GM21367 (cell line): ENCODE results near the gene SLC29A2.
"Not testable (repeated sequence)": the region's sequence is repeated elsewhere in the genome, so short reads cannot be mapped to it uniquely, and the experiment has no call there.

Experiments
- ATAC-seq: cut with Tn5 transposase; IDR thresholded peaks from one replicate; pipeline ENCODE4 v1.9.1; 2021; ENCODE audit not compliant: unreplicated experiment

Gene SLC29A2

GRCh38 chr11:66350560-66351235, 20.9 kb downstream of the SLC29A2 start:
- ATAC-seq, result not testable (repeated sequence)

GRCh38 chr11:66349084-66349386, 22.5 kb downstream of the SLC29A2 start:
- no peak for ATAC-seq

GRCh38 chr11:66347425-66348276, 23.9 kb downstream of the SLC29A2 start, which contains the start of gene B4GAT1:
B4GAT1 (minus strand) TSS chr11:66347629; CDS start chr11:66347545, 84 bp downstream.
- ATAC-seq, result no peak

GRCh38 chr11:66346476-66347424, 24.8 kb downstream of the SLC29A2 start:
- no peak for ATAC-seq

- ATAC-seq, result no peak
Observed at GRCh38 chr11:66345316-66345649, 26.3 kb downstream of the SLC29A2 start.

GRCh38 chr11:66344550-66345315, 26.8 kb downstream of the SLC29A2 start, which contains the start of gene BRMS1:
BRMS1 (minus strand) TSS chr11:66345104; CDS start chr11:66342234, 2,870 bp downstream.
- ATAC-seq, result peak; percentile 56

GRCh38 chr11:66343176-66343575, 28.4 kb downstream of the SLC29A2 start:
- no peak for ATAC-seq

- ATAC-seq, result no peak
Observed at GRCh38 chr11:66341502-66342126, 29.9 kb downstream of the SLC29A2 start.

- no peak for ATAC-seq
Observed at GRCh38 chr11:66340596-66341501, 30.7 kb downstream of the SLC29A2 start.

- ATAC-seq, result no peak
Observed at GRCh38 chr11:66339686-66340483, 31.7 kb downstream of the SLC29A2 start.

- no peak for ATAC-seq
Observed at GRCh38 chr11:66339162-66339675, 32.3 kb downstream of the SLC29A2 start.

- no peak for ATAC-seq
Observed at GRCh38 chr11:66338276-66339161, 33.0 kb downstream of the SLC29A2 start.

- ATAC-seq, result no peak
Observed at GRCh38 chr11:66337103-66337899, 34.3 kb downstream of the SLC29A2 start.

- ATAC-seq, result peak; percentile 54
Observed at GRCh38 chr11:66336234-66337102, 35.1 kb downstream of the SLC29A2 start, which contains the start of gene RIN1. RIN1 (minus strand) TSS chr11:66336434; CDS start chr11:66336402, 32 bp downstream.
